MM.1S (cell line): Measurements from ENCODE around the gene NPEPPS.

Source experiments
- EZH2phosphoT487 ChIP-seq: fragments of 300-600 bp; sonication (generic); IDR thresholded peaks from 2 replicates; pipeline ENCODE4 v1.6.1; 2018; ENCODE audit warnings: antibody characterized with exemption, low read length
- TF ChIP-seq, protein P1 (sequence below): fragments of 300-600 bp; sonication (generic); IDR thresholded peaks from 2 replicates; pipeline ENCODE4 v1.5.1; 2016; ENCODE audit warnings: antibody characterized with exemption, low read length, mixed read lengths

GRCh38 chr17:47669081-47669480 lies 138.2 kb downstream of the NPEPPS start:
- TF ChIP-seq, protein P1, sequence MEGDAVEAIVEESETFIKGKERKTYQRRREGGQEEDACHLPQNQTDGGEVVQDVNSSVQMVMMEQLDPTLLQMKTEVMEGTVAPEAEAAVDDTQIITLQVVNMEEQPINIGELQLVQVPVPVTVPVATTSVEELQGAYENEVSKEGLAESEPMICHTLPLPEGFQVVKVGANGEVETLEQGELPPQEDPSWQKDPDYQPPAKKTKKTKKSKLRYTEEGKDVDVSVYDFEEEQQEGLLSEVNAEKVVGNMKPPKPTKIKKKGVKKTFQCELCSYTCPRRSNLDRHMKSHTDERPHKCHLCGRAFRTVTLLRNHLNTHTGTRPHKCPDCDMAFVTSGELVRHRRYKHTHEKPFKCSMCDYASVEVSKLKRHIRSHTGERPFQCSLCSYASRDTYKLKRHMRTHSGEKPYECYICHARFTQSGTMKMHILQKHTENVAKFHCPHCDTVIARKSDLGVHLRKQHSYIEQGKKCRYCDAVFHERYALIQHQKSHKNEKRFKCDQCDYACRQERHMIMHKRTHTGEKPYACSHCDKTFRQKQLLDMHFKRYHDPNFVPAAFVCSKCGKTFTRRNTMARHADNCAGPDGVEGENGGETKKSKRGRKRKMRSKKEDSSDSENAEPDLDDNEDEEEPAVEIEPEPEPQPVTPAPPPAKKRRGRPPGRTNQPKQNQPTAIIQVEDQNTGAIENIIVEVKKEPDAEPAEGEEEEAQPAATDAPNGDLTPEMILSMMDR = no peak
- TF ChIP-seq EZH2phosphoT487 = no peak
